Astrocyte (in vitro differentiated cells and primary cell): ENCODE measurements around the gene CCDC142.

ENCODE experiments used
- CTCF ChIP-seq: IDR thresholded peaks from 2 replicates; pipeline ENCODE4 v1.5.1; 2011; ENCODE audit warnings: low read depth, mild to moderate bottlenecking, inconsistent platforms, low read length, moderate library complexity; ENCODE audit not compliant: insufficient read depth
- EZH2 ChIP-seq: IDR thresholded peaks from 2 replicates; pipeline ENCODE4 v1.6.1; 2012; ENCODE audit warnings: mild to moderate bottlenecking, low read length, inconsistent platforms; ENCODE audit not compliant: insufficient read depth

- no peak for TF ChIP-seq CTCF
- no peak for TF ChIP-seq EZH2
Observed at GRCh38 chr2:74525717-74526648, 43.2 kb upstream of the CCDC142 start, which contains the start of gene DQX1.
